Endothelial cell (in vitro differentiated cells): Measurements from ENCODE around the gene GPR12. TPM values are rescaled to one million over a fixed set of nuclear protein-coding genes. Genes with fewer than 3 reads are reported as not detected.

Source experiments
- DNase-seq: peaks from one replicate; pipeline ENCODE4 v3.0.0; 2021; ENCODE audit warnings: low spot score
- H3K27ac Mint-ChIP-seq: one replicate; pipeline ENCODE4 v1.8.0; 2021; ENCODE audit warnings: mixed read lengths, inconsistent platforms; ENCODE audit not compliant: unreplicated experiment
- H3K27me3 Mint-ChIP-seq: one replicate; pipeline ENCODE4 v1.8.0; 2021; ENCODE audit warnings: mild to moderate bottlenecking, moderate library complexity, mixed read lengths, inconsistent platforms; ENCODE audit not compliant: unreplicated experiment
- H3K36me3 Mint-ChIP-seq: one replicate; pipeline ENCODE4 v1.8.0; 2021; ENCODE audit warnings: mild to moderate bottlenecking, low read depth, mixed read lengths, inconsistent platforms; ENCODE audit not compliant: unreplicated experiment
- H3K4me1 Mint-ChIP-seq: one replicate; pipeline ENCODE4 v1.8.0; 2021; ENCODE audit warnings: mild to moderate bottlenecking, mixed read lengths, inconsistent platforms; ENCODE audit not compliant: unreplicated experiment
- H3K4me3 Mint-ChIP-seq: one replicate; pipeline ENCODE4 v1.8.0; 2021; ENCODE audit warnings: mild to moderate bottlenecking, mixed read lengths, inconsistent platforms; ENCODE audit not compliant: unreplicated experiment
- H3K9me3 Mint-ChIP-seq: one replicate; pipeline ENCODE4 v1.8.0; 2021; ENCODE audit warnings: mixed read lengths, inconsistent platforms; ENCODE audit not compliant: unreplicated experiment
- total RNA-seq: library from RNA; stranded (reverse); fragmentation: NEBNext Ultra II Directional; extraction: Animal tissue kit (Norgen Biotek cat#: 25700); gene quantifications from one replicate; pipeline ENCODE4 v1.2.1, GENCODE V29; 2021; ENCODE audit not compliant: unreplicated experiment
- TF ChIP-seq, protein P1 (sequence below): fragments of 200-600 bp; sonication (generic); IDR thresholded peaks from one replicate; pipeline ENCODE4 v1.5.0; 2021; ENCODE audit warnings: antibody characterized with exemption; ENCODE audit not compliant: unreplicated experiment

Gene GPR12
- total RNA-seq, 1 donor from 2014 or later: not detected

DNA sequence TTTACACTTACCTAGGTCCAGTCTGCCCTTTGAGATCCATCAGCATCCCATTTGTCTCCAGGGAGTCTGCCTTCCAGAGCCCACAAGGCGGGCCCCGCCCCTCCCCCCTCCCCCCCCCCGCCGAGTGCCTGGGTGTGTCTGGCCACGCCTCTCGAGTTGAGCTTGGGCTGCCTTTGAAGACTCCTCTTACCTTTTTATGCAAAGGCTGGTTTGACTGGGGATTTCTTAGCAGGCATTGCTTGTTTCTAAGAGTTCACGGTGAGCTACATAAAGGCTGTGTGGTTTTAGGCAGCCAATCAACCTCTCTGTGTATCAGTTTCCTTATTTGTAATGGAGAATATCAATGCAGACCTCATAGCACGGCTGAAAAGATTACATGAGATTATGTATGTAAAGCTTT is 11.3 kb downstream of the GPR12 start:
- Mint-ChIP-seq H3K4me1 (no peaks in the 10 kb centered on the region), H3K9me3 (no peaks in the 10 kb centered on the region), H3K36me3 (no peaks in the 10 kb centered on the region), H3K27ac (no peak overlapping the region), H3K4me3 (no peak overlapping the region), H3K27me3 (no peaks in the 10 kb centered on the region)
- no peak for DNase-seq
- TF ChIP-seq, protein P1, sequence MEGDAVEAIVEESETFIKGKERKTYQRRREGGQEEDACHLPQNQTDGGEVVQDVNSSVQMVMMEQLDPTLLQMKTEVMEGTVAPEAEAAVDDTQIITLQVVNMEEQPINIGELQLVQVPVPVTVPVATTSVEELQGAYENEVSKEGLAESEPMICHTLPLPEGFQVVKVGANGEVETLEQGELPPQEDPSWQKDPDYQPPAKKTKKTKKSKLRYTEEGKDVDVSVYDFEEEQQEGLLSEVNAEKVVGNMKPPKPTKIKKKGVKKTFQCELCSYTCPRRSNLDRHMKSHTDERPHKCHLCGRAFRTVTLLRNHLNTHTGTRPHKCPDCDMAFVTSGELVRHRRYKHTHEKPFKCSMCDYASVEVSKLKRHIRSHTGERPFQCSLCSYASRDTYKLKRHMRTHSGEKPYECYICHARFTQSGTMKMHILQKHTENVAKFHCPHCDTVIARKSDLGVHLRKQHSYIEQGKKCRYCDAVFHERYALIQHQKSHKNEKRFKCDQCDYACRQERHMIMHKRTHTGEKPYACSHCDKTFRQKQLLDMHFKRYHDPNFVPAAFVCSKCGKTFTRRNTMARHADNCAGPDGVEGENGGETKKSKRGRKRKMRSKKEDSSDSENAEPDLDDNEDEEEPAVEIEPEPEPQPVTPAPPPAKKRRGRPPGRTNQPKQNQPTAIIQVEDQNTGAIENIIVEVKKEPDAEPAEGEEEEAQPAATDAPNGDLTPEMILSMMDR: no peak

DNA sequence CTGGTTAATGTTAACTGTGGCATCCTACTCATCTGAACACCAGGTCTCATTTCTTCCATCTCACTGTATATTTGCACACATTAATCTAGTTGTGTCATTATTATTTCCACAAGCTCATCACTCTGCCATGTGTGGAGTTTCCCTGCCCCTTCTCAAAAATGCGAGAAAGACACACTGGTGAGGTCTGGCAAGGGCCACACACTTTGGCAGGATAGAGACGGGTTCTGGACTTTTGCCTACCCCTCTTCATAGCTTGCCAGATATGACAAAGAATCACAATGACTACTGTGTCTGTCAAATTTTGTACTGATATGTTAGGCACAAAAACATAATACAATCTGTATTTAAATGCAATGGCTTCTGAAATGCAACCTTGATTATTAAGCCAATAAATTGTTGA is 12.9 kb downstream of the GPR12 start:
- H3K27ac Mint-ChIP-seq: no peak overlapping the region
- H3K4me1 Mint-ChIP-seq: no peaks in the 10 kb centered on the region
- TF ChIP-seq, protein P1: no peak
- H3K9me3 Mint-ChIP-seq: no peaks in the 10 kb centered on the region
- DNase-seq: no peak
- no peaks in the 10 kb centered on the region for H3K36me3 Mint-ChIP-seq
- H3K27me3 Mint-ChIP-seq: no peaks in the 10 kb centered on the region
- no peak overlapping the region for H3K4me3 Mint-ChIP-seq

DNA sequence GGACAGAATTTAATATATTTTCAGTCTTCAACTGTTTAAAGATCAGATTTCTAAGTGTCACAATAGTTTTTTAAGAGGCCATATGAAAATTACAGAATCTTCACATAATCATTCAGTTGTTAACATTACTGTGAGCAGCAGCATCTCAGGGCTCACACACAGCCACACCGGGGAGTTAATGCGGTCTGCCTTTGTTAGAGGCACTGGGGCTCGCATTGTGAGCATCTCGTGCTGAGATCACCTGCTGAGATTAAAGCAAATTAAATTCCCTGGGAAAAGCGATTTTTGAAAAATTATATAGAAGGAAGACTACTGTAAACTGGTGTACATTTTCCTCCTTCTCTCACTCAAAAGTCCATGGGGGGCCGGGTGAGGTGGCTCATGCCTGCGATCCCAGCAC is 16.6 kb downstream of the GPR12 start:
- H3K4me3 Mint-ChIP-seq: no peak overlapping the region
- H3K4me1 Mint-ChIP-seq: no peaks in the 10 kb centered on the region
- no peak for DNase-seq
- peaks cover 3% of the 10 kb centered on the region for H3K27me3 Mint-ChIP-seq
- H3K27ac Mint-ChIP-seq: no peak overlapping the region
- H3K36me3 Mint-ChIP-seq: peaks cover 6% of the 10 kb centered on the region
- peaks cover 4% of the 10 kb centered on the region for H3K9me3 Mint-ChIP-seq
- TF ChIP-seq, protein P1: no peak

DNA sequence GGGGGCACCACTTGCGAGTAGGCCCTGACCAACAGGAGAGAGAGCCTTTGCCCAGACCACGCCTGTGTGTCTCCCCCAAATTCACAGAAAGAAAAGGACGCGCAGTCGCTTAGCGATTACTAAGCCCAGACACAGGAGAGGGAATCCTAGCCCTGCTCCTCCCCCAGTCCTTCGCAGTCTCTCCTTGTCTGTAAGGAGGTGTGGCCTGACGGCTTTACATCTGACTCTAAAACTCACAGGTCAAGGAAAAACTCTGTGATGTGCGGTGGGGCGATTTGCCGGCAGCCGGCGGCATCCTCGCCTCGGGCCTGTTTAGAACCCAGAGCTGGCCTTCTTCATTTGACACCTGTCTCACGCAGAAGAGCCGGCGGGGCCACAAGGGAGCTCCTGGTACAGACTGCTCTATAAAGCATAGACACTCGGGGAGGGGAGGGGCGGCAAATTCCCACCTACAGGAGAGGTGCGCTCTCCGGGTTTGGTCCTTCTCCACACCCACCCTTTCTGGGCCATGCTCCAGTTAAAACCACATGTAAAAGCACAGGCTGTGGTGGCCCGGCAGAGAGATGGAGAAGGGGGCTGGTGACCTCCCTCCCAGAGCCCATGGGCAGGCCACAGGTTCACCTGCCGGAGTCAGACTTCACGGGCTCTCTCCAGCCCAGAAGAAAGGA is 17.8 kb downstream of the GPR12 start:
- Mint-ChIP-seq H3K9me3 (peaks cover 8% of the 10 kb centered on the region), H3K36me3 (peaks cover 11% of the 10 kb centered on the region), H3K4me3 (no peak overlapping the region), H3K27ac (no peak overlapping the region), H3K4me1 (no peaks in the 10 kb centered on the region), H3K27me3 (peaks cover 4% of the 10 kb centered on the region)
- TF ChIP-seq, protein P1: no peak
- no peak for DNase-seq

DNA sequence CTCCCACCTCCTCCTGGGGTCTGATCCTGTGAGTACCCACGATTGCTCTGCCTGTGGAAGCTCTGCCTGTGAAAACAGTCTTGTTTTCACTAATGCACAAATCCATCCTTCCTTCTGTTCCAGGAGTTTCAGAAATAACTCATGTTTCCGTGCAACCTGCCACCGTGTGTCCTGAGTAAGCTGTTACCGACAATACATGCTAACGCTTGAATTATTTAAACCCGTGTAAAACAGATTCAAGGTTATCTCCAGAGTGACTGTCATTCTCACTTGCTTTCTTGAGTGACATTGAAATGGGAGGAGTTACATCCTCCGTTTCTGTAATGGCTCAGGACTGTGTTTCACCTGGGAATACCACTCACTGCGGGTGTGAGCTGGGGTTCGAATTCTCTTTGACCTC is 24.9 kb downstream of the GPR12 start:
- no peak for DNase-seq
- Mint-ChIP-seq H3K36me3 (peaks cover 16% of the 10 kb centered on the region), H3K9me3 (peaks cover 13% of the 10 kb centered on the region), H3K4me3 (no peak overlapping the region), H3K27me3 (peaks cover 4% of the 10 kb centered on the region), H3K27ac (no peak overlapping the region), H3K4me1 (no peaks in the 10 kb centered on the region)
- TF ChIP-seq, protein P1: no peak
